NCI-H1417 treated with DMSO at 0.1 percent for 48 hours (cell line): ENCODE measurements around the gene ALDH1B1.
"Not testable (repeated sequence)": the region's sequence is repeated elsewhere in the genome, so short reads cannot be mapped to it uniquely, and the experiment has no call there.

Experiments
- DNase-seq: peaks from one replicate; lab custom pipeline; 2025; lab: John Stamatoyannopoulos, UW

The ALDH1B1 gene

DNA sequence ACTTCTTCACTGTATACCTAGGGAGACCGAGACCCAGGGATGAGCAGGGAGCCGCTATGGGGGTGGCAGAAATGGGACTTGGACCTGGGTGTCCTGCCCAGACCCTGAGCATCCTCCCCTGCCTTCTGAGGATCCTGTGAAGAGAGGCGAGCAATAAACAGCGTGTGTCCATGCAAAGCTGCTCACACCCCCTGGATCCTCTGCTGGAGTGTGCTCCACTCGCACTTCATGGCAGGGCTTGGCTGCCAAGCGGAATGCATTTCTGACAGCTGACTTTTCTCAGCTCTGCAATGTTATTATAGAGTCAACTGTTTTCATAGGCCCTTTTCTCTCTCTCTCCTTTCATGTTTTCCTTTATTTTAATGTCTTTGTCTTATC lies 31.0 kb upstream of the ALDH1B1 start:
- no peak for DNase-seq

GRCh38 chr9:38362852-38363588 lies 29.5 kb upstream of the ALDH1B1 start:
- DNase-seq = peak; percentile 9

GRCh38 chr9:38363589-38363925 lies 28.9 kb upstream of the ALDH1B1 start:
- DNase-seq = no peak

DNA sequence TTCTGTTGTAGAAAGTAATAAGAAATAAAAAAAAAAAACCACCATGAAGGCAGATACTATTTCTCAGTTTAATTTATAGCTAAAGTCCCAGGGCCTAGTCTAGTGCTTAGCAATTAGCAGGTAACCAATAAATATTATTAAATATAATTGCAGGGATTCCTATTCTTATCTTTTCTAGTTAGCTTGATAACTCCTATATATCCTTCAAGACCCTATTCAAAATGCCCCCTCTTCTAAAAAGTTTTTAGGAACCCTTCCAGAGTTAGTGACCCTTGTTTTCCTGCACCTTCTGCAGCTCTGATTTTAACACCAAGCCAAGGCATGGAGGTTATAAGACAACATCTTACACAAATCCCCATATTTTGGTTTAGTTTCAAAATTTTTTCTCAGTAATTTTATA lies 24.6 kb upstream of the ALDH1B1 start:
- DNase-seq = no peak

DNA sequence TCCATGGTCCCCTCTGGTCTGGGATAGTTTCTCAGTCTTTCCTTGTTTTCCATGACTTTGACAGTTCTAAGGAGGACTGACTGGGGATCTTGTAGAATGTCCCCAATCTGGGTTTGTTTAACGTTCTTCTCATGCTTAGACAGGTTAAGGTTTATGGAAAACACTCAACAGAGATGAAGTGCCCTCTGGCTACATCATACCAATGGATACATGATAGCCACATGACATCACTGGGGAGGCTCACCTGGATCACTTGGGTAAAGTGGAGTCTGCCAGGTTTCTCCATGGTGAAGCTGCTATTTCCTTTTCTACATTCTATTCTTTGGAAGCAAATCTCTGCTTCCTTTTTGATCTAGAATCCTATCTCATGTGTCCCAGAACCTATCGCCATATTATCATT lies 23.8 kb upstream of the ALDH1B1 start:
- no peak for DNase-seq

GRCh38 chr9:38370176-38370575 lies 22.3 kb upstream of the ALDH1B1 start:
- DNase-seq = no peak

DNA sequence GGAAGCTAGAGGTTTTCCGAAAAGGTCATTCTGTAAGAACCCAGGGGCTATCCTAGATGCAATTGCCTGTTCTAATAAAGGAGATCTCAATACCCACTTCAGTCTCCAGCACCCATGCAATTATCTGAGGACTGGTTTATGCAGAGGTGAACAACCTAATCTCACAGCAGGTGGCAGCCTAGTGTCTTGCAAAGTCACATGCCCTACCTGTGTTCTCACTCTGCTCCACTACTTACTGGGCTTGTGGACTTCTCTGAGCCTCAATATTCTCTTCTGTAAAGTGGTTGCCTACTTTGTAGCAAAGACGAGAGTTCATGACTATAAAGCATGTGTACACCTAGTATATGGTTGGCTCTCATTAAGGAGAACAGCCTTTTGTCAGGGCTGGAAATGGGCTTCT lies 21.0 kb upstream of the ALDH1B1 start:
- DNase-seq = peak; percentile 8

DNA sequence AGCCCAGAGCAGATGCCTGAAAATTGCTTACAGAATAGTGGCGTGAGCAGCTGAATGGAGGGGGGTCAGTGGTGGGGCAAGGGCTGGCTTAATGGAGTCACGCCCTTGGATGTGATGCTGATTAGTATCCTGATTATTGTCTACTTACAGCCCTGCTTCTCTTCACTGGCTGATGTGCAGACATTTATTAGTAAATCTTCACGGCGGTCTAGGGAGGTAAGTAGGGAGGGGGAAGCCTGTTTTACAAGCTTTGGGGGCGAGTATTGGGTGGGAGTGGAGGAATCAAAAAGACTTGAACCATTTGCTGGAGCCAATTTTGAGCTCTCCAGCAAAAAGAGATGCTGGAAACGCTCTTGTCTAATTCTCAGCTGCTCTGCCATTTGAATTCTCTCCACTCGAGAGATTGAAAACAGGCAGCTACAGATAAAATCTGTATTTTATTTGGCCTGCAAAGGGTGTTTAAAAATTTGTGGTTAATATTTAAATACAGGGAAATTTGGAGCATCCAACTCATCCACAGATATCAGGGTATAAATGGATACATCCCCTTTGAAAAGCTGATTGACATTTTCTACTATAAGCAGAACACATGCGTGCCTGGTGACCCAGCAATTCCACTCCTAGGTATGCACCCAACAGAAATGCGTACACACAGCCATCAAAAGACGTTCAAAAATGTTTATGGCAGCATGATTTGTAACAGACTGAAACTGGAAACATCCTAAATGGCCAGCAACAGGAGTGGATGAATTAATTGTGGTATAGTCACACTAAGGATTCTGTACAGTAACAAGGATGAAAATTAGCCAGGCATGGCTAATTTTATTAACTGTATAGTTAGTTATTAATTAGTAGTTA lies 19.5 kb upstream of the ALDH1B1 start:
- DNase-seq = no peak

- DNase-seq = no peak
Measured at GRCh38 chr9:38373679-38374078, 18.8 kb upstream of the ALDH1B1 start.

GRCh38 chr9:38374847-38375571 lies 17.5 kb upstream of the ALDH1B1 start:
- DNase-seq = no peak

DNA sequence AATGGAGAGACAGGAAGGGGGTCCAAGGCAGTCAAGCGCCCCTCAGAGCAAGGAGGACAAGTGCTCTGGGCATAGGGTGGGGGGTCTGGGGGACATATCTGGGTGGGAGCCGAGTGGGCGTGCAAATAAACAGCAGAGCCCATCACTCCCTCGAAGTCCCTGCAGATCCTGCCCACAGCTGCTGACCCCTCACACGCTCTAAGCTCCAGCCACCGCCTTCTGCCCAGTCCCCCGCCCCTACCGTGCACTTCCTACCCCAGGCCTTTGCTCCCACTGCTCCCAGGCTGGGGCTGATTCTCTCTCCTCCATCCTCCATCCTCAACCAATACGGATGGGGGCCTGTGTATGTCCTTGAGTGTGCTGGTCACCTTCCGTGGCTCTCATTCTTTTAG lies 16.9 kb upstream of the ALDH1B1 start:
- no peak for DNase-seq

DNA sequence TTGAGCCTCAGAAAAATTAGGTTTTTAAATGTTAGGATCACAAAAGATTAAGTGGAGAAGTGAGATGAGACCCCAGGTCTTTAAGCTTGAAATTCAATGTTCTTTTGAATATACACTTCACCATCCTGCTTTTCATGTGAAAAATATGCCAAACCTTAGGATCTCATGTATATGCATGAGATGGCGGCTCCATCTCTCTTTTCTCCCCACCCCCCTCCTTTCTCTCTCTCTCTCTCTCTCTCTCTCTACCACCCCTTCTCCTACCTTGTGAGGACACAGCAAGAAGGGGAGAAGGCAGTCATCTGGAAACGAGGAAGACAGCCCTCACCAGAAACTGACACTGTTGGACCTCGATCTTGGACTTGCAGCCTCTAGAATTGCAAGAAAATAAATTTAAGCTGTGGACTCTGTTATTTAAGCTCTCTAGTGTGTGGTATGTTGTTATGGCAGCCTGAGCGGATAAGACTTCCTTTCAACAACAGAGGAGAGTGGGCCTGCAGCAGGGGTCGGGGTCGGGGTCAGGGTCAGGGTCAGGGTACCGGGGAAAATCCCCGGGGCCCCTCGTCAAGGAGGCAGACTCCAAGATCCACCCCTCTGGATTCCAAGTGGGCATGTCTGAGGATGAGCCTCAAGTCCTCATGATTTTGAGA lies 16.4 kb upstream of the ALDH1B1 start:
- DNase-seq = no peak

DNA sequence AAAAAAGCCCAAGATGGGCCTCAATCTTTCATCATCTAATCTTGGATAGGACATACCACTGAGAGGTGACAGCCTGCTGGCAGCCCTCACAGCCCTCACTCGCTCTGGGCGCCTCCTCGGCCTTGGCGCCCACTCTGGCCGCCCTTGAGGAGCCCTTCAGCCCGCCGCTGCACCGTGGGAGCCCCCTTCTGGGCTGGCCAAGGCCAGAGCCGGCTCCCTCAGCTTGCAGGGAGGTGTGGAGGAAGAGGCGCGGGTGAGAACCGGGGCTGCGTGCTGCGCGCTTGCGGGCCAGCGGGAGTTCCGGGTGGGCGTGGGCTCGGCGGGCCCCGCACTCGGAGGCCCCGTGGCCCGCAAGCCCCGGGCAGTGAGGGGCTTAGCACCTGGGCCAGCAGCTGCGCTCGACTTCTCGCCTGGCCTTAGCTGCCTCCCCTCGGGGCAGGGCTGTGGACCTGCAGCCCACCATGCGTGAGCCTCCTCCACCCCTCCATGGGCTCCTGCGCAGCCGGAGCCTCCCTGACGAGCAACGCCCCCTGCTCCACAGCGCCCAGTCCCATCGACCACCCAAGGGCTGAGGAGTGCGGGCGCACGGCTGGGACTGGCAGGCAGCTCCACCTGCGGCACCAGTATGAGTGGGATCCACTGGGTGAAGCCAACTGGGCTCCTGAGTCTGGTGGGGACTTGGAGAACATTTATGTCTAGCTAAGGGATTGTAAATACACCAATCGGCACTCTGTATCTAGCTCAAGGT lies 15.0 kb upstream of the ALDH1B1 start:
- DNase-seq = not testable (repeated sequence)

- no peak for DNase-seq
Measured at GRCh38 chr9:38380230-38380871, 12.2 kb upstream of the ALDH1B1 start.

- peak; percentile 48 for DNase-seq
Measured at GRCh38 chr9:38380872-38381534, 11.5 kb upstream of the ALDH1B1 start.

GRCh38 chr9:38382141-38382540 lies 10.4 kb upstream of the ALDH1B1 start:
- no peak for DNase-seq

- DNase-seq = no peak
Measured at GRCh38 chr9:38384990-38385848, 7.3 kb upstream of the ALDH1B1 start.

DNA sequence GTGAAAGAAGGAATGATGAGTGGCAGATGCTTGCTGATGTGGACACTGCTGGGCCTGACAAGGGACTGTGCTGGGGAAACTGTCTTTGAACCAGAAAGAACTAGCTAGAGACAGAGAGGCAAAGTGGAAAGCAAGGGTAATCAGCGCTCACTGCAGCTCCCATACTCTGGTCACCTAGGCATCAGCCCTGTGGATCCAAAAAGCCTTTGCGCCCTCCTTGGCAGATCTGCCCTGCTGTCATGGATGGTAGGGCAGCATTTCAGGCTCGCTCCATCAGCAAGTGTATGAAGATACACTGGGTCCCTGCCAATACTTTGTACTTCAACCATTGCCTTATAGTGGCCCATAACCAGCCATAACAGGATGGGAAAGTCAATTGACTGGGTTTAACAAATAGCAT lies 6.6 kb upstream of the ALDH1B1 start:
- no peak for DNase-seq

DNA sequence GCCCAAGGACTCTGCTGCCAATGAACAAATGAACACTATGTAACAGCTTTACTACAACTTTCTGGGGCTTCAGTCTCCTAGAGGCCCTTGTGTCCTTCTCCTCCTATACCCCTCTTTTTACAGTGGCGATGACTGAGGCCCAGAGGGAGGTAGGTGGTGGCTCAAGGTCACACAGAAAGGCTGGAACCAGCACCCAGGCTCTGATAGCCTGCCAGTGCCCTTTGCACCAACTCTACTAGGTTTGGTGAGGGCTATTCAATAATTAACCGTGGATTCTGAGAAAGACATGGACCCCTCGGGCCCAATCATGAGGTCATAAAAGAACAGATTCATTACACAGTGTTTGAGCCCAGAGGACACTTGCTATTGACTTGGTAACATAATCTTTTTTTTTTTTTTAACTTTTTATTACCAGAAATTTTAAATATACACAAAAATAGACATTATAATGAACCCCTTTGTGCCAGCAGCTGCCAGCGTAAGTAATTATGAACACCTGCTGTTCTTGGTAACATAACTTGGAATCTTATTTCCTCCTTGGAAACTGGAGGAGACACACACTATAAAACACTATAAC lies 6.1 kb upstream of the ALDH1B1 start:
- DNase-seq = no peak
